Fibroblast of gingiva (primary cell): ENCODE measurements around the gene SUCO.

Experiments used
- DNase-seq: peaks from one replicate; pipeline ENCODE4 v3.0.0-alpha.2; 2011; ENCODE audit warnings: low read depth

The SUCO gene

DNA sequence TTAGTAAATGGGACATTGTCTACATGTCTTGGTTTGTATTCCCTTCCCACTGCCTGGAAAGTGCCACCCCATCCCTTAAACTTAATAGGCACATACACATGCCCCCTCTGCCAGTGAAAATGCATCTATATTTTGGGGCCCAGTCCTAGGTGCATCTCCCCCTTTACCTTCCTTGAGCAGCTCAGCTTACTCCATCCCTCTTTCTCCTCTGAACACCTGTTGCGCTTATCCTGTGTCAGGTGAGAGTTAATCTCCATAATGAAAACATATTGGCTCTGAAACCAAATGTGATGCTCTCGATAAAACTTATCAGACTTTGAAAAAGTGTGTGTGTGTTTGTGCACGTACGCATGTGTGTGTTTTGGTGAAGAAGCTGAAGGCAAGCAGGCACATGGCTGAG, 15.4 kb upstream of the SUCO start:
- DNase-seq: no peak

DNA sequence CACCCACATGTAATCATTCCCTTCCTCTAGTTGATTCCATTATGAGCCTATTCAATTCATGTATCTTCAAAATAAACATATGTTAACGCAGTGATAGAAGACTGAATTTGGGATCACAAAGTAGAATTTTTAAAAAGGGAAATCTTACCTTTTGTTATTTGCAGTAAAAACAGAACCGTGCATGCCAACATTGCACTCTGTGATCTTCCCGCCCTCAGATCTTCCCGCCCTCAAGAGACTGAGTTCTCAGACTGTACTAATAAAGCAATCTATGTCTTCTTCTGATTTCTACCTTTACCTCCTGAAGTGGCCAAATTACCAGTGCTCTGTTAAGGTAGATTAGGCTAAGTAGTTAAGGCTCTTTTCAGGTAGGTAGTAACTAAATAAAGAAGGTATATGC, 3.6 kb upstream of the SUCO start:
- no peak for DNase-seq

DNA sequence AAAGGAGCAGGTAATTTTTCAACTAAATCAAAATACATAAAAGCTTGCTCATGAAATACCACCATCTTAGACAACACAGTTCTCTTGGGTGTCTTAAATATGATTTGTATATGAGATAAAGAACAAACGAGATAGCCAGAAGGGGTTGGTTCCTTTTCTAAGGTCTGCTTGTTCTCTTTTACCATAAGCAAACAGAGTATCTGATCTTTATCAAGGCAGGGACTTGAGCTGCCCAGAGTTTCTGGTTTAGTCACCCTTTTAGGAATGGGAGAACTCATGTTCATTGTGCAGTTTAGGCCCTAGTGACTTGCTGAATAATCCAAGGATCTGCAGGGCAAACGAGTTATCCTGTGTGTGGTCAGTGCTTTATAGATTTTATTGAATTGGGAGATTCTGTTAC, 3.0 kb upstream of the SUCO start:
- no peak for DNase-seq

DNA sequence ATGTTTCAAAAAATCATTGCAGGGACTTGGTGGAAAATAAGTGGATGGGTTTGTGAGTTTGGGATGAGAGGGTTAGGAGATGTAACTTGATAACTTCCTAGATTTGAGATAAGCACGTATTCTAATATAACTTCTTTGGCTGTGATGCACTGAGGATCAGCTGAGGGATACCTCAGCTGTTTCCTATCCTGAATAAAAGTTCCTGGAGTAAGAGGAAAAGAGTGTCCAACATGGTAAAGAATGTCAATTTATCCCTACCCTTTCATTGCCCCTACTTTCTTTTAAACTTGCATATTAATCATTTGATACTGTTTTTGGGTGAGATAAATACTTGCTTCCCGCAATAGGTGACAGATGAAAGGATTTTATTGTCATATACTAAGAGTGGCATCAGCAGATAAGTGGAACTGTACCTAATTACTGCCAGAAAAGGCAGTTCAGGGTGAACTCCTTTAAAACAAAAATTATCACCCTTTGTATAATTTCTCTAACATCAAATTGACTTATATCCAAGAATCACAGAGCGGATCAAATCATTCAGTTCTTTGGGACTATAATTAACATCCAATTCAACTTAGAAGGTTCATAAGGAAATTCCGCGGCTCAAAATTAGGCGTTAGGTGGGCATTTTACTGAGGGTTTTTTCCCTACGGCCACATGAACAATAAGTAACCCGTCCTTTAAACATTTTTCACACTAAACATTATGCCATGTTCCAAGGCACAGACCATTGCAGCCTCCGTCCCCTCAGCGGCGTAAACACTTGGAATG, 1.4 kb upstream of the SUCO start:
- DNase-seq: no peak

DNA sequence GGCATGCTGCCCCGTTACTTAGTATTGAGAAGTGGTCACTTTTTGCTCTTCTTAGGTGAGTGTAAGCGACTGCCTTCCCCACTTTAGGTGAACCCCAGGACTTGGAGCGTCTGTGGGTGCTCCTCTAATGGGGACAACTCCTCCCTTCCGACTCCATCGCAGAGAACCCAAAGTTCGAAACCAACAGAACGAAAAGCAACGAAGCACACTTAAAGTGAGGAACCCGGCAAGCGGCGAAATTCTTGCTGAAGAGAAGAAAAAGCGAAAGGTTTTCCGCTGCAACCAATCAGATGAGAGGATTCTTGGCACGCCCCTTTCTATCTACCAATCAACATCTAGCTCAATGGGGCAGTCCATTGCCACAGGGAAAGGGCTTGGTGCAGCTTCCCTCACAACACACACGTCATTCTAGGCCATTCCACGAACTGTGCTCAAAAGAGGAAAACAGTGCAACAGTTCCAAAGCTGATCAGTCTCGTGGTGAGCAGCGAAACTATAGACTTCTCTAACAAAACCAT, 709 bp upstream of the SUCO start:
- peak; percentile 98 for DNase-seq

DNA sequence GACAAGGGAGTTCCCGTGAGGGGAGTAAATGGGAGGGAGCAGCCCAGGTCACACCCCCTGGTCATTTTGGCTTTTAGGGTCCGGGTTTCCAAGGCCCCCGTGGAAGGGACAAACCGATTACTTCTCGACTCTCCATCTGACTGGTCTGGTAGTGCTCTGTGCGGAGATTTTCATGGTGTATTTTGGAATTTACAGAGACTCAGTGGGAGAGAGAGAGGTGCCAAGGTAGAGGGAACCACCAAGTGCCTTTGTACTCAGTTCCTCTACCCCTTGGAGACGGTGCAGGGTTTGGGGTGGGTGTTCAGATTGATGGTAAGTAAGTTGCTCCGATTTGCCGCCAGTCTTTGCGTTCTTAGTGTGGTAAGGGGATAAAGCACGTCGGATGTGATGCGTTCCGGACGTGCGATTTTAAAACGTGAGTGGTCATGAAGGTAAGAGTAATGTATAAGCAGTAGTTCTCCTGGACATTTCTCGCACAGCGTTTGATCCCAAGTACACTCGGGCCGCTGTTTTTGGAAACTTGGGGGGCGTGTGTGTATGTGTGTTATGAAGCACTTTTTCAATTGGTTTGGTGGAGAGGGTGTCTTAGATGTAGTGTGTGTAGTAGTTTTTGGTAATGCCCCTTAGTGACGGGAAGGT, 682 bp downstream of the SUCO start:
- peak; percentile 2 for DNase-seq

DNA sequence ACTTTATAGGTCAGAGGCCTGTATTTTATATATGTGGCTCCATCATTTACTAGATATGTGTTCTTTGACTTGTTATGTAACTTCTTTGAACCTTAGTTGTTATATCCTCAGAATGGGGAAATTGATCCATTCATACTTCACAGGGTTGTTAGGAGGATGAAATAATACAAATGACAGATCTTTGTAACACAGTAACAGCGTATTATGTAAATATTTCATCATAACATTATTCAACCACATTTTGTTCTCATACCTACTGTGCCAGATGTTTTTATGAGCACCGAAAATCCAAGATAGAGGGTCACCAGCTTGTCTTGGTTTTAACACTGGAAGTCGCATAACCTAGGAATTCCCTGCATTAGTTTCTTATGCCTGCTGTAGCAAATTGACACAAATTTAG, 3.3 kb downstream of the SUCO start:
- no peak for DNase-seq

DNA sequence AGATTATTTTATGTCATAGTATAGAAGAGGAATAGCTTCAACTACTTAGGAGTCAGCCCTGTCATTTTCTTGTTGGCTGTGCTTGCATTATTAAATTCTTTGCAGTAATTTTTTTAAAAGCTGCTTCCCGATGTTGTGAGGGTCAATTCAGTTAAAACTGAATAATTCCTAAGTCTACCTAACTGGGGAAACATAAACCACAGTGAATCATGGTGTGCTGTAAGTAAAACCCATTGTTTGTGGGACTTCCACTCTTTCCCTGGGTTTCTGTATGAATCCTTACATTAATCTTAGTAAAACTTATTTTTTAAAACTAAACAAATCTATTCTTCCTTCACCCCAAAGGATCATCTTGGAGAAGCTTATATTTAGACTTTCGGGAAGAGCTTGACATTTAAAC, 4.4 kb downstream of the SUCO start:
- no peak for DNase-seq

DNA sequence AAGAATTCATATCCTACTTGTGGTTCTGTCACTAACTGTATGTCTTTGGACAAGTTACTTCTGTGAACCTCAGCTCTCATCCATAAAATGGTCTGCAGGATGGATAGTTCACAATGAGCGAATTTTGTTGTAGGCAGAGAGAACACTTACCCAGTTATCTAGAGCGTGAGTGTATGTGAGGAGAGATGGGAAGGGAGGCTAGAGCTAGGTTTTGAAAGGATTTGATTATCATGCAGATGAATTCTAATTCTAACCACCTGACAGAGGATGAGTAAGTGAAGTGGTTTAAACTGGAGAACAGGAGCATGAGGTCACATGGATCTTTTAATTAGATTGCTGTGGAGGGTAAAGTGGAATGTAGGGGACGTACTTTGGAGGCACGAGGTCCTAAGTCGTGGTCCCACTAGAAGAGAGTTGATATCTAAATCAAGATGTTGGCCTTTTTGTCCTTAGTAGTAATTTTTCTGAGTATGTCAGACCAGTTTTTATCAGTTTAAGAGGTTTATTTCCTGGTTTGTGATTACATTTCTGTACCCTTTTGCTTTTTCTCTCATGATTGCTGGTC, 5.0 kb downstream of the SUCO start:
- DNase-seq: no peak

DNA sequence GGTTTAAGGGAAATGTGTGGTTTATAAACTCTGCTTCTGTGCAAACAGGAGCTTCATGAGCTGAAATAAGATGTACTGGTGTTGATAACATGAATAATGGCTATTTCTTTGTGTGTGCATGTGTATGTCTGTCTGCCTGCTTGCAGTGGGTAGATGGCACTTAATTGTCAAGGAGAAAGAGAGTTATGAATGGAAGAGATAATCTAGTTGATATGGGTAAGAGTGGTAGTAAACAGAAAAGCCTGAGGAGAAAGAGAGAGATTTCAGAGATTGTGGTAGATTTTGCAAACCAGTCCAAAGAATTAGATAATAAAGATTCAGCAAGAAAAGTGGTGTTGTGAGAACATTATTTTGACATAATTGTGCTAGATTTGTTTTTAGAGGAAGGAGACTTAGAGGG, 7.7 kb downstream of the SUCO start:
- no peak for DNase-seq

DNA sequence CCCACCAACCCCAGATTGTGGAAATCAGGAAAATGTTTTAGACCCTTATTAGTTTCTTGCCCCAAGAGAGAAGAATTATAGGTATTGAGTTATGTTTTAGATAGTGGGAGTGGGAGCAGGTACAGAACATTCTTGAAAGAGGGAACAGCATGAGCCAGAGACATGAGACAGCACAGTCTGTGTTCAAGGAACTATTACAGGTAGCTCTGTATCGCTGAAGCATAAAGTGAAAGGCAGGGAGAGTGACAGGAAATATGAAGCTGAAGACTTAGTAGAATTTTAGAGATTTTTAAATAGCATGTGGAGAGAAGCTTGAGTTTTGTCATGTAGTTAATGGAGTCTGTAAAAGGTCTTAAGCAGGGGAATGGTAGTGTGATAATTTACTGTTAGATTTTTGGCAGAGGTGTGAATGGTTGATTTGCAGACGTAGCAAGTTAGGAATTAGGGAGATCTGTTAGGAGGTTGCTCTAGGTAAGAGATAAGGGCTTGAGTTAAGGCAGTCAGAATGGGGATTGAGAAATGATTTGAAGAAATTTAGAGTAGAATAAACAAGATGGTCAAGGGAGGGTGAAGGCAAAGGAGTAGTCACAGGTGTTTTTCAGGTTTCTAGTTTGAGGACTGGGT, 11.6 kb downstream of the SUCO start:
- DNase-seq: no peak

DNA sequence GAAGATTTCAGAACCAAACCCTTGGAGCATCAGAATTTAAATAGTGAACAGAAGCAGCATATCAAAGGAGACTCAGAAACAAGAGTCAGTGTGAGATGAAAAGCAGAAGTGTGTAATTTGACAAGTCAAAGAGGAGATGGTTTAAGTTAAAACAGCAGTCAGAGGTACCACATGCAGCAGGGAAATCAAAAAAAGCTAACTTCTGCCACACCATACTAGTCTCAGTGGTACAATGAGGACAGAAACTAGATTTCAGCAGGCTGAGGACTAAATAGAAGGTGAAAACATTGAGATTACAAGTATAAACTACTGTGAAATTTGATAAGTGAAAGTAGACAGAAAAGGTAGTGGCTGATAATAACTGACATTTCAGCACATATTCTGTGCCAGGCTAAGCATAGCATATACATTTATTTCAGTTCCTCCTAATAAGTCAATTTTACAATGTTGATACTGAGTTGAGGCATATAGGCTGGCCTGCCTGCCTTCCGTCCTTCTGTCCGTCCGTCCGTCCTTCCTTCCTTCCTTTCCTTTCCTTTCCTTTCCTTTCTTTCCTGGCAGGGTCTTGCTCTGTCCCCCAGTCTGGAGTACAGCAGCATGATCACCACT, 12.6 kb downstream of the SUCO start:
- DNase-seq: no peak

DNA sequence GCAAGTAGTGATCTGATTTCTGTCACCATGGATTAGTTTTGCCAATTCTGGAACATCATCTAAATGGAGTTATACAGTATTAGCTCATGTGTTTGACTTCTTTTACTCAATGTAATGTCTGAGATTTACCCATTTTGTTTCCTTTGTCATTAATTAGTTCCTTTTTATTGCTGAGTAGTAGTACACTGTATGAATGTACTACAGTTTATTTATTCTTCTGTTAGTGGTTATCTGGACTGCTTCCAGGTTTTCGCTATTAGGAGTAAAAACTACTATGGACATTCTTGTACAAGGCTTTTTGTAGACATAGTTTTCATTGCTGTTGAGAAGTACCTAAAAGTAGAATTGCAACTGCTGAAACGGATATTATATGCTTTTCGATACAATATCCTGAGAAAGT, 14.1 kb downstream of the SUCO start:
- no peak for DNase-seq

DNA sequence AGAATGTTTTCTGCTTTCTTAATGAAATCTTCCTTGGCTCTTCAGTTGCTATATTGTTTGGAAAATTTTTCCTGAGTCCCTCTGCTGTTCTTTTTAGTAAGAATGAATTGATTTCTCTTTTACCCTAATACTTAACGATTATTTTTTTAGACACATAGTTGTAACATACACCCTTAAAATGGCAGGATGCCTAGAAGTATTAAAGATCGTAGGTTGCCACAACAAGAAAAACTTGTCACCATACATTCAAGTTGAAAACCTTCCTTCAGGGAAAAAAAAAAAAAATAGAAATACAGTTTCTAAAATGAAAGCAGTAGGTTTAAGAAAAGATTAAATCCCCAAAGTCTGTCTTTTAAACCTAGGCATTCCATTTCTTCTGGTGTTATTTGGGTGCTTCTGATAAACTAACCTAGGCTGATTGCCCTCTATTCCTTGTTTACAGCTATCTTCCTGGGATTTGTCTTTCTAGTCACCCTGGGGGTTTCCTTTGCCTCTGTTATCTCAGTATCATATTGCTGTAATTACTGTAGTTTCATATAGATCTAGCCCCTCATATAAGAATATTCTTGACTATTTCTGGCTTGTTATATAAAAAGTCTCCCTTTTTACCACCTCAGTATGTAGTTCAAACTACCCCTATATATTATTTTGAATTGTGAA, 16.8 kb downstream of the SUCO start:
- DNase-seq: peak; percentile 60

DNA sequence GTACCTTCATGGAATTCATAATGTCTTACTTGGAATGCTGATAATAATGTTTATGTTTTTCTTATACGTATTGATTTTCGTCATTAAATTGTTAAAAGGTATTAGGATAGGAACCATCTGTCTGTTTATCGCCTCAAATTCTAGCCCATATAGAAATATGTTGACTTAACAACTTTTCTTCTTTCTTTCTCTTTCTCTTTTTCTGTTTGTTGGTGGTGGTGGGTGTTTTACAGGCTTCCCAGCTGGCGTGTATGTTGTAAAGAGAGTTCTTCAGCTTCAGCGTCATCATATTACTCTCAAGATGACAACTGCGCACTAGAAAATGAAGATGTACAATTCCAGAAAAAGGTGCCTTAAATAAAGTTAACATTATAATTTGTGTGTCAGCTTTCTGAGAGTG, 18.3 kb downstream of the SUCO start:
- no peak for DNase-seq

DNA sequence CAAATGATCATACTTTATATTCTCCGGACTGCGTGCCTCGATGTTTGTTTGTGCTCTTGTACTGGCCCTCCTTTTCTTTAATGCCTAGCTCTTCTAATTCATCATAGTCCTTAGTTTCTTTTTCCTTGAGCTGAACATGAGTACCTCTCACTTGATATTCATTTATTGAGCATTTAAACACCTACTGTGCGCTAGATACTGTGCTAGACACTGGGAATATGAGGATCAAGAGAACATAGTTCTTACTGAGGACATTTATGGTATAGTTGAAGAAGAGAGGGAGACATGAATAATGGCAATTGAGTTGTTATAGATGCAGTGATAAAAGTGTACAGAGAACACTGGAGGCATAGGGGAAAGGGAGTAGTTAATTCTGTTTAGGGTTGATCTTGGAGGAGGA, 22.0 kb downstream of the SUCO start:
- no peak for DNase-seq

DNA sequence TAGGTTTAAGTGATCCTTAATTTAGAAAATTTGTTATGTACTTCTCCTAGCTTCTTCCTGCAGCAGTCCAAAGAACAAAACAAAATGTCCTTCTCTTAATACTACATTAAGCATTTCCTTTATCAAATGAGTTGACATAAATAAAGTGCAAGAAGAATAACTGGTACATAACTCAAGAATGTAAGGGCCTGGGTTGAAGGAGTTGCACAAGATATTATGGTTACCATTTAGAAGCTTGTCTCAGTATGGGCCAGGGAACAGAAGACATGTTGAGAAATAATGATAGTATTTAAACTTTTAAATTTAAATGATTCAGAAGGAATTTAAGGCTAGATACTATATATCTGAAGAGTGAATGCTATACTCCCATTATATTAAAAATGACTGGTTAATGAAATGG, 23.5 kb downstream of the SUCO start:
- peak; percentile 8 for DNase-seq

DNA sequence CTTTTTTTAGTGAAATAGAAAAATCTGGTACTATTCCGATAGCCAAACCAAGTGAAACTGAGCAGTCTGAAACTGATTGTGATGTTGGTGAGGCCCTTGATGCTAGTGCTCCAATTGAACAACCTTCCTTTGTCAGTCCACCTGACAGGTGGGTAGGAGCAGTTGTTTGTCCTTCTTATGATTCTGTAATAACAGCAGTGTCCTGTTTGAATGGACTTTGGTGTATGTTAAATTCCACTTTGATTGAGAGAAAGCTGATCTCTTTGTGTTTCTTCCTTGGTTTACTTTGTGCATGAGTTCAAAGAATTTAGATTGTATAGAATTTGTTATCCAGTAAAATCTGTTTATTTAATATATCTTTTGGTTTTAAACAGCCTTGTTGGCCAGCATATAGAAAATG, 24.3 kb downstream of the SUCO start:
- DNase-seq: no peak

DNA sequence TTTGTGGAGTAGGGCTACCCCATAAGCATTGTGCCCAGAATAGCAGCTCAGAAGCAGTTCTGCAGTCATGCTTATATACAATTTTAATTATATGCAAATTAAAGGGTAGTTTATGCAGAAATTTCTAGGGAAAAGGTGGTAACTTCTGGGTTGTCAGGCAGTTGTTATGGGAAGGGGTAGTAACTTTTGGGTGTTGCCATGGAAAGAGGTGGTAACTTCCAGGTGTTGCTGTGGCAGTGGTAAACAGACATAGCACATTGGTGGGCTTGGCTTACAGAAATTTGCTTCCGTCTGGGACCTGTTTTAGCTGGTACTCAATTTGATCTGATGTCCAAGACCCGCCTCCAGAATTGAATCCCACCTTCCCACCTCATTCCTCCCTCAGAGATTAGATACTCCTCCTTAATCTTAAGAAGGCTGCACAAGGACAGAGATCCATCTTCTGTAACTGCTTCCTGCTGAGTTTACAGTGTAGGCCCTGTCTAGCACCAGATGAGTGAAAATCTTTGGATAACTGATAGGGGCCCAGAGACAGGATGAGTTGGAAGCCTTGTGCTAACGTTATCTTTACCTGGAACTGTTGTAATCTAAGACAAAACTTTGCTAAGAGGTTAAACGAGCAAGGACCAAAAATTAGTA, 26.7 kb downstream of the SUCO start:
- no peak for DNase-seq

DNA sequence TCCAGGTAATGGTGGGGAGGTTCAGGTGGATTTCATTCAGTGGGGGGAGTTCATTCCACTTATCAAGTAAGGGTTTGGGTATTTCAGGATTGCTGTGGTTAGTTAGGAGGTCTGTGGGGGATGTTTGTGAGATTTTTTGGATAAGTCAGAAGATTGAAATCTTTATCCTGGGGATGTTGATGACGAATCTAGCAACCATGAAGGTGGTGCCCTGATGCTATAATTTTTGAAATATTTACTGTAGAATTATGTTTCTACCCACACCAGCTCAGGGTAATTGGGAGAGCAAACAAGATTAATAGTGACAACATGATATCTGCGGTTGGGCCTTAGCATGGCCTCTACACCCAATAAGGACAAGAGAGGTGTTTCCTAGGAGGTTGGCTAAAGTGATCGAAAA, 28.3 kb downstream of the SUCO start:
- no peak for DNase-seq

DNA sequence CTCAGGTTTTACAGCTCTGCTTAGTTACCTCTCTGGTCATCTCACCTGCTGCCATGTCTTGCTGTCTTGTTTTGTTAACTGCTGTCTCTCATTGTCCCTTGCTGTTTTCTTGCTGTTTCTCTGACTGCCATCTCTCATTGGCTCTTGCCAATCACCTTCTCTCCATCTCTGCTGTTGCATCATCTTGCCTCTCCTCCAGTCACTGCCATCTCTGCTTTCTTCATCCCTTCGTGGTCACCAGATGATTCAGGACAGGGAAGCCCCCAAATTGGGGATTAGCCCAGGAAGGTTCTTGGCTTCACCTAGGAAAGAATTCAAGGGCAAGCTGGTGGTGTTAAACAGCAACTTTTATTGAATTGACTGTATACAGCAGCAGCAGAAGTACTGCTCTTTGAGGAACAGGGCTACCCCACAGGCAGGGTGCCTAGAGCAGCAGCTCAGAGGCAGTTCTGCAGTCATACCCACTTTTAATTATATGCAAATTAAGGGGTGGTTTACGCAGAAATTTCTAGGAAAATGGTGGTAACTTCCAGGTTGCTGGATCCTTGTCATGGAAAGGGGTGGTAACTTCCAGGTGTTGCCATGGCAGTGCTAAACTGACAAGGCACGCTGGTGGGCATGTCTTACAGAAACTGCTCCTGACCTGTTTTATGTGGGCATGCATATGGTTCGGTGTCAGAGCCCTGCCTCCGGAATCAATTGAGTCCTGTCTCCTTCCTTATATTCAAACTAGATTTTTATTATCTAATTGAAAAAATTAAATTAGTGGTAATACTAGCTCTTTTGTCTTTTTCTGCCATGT, 33.4 kb downstream of the SUCO start:
- DNase-seq: no peak
